Raji (cell line): Measurements from ENCODE around the gene PLD2.

ENCODE experiments used
- POLR2A ChIP-seq: IDR thresholded peaks from 2 replicates; pipeline ENCODE4 v1.6.1; 2011; ENCODE audit warnings: low read depth, low read length, control low read depth; ENCODE audit not compliant: insufficient read depth

PLD2 gene, protein sequence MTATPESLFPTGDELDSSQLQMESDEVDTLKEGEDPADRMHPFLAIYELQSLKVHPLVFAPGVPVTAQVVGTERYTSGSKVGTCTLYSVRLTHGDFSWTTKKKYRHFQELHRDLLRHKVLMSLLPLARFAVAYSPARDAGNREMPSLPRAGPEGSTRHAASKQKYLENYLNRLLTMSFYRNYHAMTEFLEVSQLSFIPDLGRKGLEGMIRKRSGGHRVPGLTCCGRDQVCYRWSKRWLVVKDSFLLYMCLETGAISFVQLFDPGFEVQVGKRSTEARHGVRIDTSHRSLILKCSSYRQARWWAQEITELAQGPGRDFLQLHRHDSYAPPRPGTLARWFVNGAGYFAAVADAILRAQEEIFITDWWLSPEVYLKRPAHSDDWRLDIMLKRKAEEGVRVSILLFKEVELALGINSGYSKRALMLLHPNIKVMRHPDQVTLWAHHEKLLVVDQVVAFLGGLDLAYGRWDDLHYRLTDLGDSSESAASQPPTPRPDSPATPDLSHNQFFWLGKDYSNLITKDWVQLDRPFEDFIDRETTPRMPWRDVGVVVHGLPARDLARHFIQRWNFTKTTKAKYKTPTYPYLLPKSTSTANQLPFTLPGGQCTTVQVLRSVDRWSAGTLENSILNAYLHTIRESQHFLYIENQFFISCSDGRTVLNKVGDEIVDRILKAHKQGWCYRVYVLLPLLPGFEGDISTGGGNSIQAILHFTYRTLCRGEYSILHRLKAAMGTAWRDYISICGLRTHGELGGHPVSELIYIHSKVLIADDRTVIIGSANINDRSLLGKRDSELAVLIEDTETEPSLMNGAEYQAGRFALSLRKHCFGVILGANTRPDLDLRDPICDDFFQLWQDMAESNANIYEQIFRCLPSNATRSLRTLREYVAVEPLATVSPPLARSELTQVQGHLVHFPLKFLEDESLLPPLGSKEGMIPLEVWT

DNA sequence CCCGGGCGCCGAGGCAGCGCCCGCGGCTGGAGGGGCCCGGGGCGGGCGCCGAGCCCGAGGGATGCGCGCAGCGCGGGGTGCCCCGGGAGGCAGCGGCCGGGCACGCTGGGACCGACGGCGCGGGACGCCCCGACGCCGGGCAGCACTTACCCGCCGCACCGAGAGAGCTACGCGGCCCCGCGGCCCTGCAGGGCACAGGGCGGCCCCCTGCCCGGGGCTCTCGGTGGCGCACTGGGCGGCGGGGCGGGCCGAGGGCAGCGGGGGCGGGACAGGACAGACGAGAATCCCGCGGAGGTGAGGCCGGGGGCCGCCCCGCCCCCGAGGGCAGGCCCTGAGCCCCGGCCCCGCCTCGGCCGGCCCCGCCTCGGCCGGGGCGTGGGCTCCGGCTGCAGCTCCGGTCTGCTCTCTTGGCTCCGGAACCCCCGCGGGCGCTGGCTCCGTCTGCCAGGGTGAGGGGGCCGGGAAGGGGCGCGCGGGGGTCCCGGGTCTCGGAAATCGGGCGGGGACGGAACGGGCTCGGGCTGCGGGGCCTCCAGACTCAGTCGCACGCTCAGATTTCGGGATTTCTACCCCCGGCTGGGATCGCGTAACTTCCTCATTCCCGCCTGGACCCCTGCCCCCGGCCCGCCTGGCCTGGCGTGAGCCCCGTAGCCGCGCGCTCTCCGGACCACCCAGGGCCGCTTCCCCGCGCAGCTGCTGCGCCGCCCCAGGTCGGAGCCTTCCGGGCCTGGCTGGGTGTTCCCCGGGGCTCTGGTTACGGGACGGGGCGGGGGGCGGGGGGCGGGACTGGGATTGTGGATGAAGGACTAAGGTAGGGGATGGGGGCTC lies at the start of gene PLD2:
Gene PLD2, plus strand, starts transcription at position 376 of the 828 bp plus-strand sequence. CDS start 621 bp downstream, outside the sequence.
- peak; percentile 67 for TF ChIP-seq POLR2A

DNA sequence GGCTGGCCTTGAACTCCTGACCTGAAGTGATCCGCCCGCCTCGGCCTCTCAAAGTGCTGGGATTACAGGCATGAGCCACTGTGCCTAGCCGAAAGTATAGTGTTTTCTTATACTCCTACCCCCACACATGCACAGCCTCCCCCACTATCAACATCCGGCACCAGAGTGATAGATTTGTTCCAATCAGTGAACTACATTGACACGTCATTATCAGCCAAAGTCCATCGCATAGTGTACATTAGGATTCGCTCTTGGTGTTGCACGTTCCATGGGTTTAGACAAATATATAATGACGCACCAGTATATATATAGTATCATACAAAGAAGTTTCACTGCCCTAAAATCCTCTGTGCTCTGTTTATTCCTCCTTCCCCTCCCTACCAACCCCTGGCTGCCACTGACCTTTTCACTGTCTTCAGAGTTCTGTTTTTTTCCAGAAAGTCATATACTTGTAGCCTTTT lies 47.1 kb upstream of the PLD2 start:
- no peak for TF ChIP-seq POLR2A

DNA sequence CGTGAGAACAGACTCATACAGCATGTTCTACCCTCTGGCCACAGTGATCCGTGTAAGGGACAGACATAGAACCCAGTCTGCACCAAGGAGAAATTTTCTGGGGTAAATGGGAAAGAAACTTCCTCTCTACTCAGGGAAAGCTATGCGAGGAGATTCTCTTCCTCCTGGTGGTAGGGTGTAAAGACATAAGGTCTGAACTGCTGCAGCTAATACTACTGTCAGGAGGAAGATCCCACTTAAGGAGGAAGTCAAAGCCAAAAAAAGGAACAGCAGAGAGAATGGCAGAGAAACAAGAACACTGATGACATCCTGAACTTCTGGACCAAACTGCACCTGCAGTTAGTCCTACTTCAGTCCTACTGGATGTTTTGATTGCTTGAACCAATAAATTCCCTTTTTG lies 42.4 kb upstream of the PLD2 start:
- no peak for TF ChIP-seq POLR2A

DNA sequence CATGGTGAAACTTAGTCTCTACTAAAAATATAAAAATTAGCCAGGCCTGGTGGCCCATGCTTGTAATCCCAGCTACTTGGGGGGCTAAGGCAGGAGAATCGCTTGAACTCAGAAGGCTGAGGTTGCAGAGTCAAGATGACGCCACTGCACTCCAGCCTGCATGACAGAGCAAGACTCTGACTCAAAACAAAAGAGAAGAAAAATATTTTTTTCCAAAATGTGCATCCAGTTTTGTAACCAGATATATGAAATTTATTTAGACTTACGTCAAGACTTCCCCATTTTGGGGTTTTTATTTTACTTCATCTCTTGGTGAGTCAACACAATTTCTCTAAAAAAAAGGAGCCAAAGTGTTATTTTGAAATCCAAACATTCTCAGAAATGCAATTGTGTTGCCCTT lies 40.8 kb upstream of the PLD2 start:
- TF ChIP-seq POLR2A: no peak

DNA sequence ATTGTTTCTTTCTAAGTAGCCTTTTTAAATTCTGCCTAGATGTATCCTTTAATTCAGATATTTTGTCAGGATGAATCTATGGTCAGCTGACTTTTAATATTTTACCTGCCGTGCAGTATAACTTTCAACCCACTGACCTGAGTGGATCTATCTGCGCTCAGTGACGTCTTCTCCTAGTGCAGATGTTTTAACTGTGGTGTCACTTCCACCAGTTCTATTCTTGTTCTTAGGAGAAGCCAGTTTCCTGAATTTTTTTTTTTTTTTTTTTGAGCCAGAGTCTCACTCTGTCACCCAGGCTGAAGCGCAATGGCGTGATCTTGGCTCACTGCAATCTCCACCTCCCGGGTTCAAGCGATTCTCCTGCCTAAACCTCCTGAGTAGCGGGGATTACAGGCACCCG lies 40.2 kb upstream of the PLD2 start:
- no peak for TF ChIP-seq POLR2A

DNA sequence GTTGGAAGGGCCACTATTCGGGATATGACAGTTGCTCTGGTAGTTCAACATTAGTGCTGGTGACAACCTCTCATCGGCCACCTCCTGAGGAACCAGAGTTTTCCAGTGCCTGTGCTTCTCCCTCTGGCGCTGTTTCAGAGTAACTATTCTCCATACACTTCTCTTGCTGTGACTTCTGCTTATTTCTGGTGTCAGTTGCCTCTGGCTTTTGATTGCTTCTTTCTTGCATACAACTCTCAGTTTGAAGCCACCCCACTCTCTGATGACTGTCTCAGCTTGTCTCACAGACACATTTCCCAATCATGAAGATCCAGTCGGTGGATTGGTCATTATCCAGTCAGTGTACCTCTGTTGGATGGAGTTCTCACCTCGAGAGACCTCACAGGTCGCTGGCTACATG lies 38.7 kb upstream of the PLD2 start:
- no peak for TF ChIP-seq POLR2A

DNA sequence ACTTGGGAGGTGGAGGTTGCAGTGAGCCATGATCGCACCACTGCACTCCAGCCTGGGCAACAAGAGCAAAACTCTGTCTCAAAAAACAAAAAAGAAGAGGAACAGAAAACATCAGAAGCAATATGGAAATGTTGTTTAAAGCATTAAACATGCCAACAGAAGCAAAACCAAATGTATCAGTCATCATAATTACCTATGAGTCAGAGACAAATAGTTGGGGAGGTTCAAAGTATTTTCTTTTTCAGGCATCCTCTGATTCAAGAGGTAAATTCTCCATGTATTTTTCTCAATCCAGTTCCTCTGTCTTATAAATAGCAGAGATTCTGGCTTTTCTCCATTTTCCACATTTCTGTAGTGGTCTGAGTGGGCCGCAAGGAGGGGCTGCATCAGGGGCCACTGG lies 37.3 kb upstream of the PLD2 start:
- TF ChIP-seq POLR2A: no peak

DNA sequence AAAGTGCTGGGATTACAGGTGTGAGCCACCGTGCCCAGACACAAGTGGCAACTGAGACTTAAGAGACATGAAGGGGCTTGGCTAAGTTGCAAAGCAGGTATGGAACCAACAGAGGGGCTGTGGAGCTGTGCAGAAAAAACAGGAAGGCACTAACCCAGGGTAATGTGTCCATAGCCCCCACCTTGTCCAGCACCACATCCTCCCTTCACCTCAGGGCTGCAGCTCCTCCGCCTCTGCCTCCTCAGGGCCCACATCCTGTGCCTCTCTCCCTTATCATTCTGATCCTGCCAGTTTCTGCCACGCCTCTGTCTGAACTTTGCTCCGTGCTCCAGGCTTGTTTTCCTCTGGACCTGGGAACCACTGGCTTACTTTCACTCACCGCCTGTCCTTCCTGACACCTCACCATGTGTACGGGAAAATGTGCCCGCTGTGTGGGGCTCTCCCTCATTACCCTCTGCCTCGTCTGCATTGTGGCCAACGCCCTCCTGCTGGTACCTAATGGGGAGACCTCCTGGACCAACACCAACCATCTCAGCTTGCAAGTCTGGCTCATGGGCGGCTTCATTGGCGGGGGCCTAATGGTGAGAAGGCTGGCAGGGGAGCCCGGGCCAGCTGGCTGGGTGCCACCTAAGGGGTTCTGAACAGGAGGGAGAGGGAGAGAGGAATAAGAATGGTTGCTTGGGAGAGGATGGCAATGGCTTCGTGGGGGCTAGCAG lies 35.3 kb upstream of the PLD2 start, which contains the start of gene TM4SF5:
Gene TM4SF5, plus strand, starts transcription at position 368 of the 716 bp plus-strand sequence. Its CDS starts 37 bp downstream, at position 405.
- no peak for TF ChIP-seq POLR2A

DNA sequence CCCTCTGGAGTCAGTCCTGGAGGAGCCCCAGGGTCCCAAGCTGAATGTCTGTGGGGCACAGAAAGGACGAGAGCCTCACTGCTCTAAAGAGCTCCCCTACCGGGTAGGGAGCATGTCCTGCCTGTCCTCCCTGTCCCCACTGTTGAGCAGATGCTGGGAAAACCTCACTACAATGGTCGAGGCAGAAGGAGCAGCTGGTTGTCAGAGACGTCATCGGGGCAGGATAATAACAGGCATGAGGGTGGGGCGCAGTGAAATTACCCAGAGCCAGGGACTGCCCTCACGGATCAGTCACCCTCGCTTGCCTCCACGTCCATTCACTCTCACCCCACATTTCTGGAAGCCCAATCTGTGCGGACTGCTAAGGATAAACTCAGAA lies 34.7 kb upstream of the PLD2 start:
- no peak for TF ChIP-seq POLR2A

DNA sequence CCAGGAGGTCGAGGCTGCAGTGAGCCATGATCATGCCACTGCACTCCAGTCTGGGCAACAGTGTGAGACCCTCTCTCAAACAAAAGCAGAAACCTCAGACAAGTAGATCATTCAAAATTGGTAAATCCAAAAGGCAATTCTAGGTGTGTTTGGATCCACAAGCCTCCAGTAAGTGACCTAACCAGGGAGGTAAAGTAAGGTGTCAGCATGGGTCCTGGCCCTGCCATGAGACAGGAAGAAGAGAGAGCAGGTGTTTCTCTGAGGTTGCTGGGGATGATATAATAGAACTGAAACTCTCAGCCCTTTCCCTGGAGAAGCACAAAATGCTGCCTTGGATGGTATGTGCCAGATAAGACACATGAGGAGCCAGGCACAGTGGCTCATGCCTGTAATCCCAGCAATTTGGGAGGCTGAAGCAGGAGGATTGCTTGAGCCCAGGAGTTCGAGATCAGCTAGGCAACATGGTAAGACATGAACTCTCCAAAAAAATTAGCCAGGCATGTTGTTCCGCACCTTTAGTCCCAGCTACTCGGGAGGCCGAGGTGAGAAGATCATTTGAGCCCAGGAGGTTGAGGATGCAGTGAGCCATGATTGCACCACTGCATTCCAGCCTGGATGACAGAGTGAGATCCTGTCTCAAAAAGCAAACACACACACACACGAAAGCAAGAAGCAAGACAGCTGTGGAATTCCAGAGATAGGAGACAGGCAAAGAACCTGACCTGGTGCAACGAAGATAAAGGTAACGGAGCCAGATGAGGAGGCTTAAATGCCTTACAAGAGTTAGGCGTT lies 28.8 kb upstream of the PLD2 start:
- no peak for TF ChIP-seq POLR2A

DNA sequence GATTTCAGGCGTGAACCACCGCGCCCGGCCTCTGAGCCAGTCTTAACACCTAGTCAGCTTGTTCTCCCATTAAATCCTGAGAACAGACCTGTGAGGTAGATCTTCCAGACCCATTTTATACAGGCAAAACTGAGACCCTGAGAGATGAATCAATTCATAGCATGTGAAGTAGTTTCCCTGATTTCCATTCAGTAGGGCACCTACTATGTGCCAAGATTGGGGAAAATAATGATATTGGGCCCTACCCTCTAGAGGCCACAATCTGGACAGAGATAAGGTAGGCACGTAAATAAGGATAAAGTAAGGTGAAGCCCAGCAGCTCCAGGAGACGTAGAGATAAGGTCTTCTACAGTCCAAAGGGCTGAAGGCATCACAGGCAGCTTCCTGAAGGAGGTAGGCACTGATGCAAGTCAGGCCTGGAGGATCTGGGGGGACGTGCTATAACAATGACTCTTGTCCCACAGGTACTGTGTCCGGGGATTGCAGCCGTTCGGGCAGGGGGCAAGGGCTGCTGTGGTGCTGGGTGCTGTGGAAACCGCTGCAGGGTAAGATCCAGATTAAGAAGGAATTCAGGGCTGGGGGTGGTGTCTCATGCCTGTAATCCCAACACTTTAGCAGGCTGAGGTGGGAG lies 26.5 kb upstream of the PLD2 start:
- TF ChIP-seq POLR2A: no peak

DNA sequence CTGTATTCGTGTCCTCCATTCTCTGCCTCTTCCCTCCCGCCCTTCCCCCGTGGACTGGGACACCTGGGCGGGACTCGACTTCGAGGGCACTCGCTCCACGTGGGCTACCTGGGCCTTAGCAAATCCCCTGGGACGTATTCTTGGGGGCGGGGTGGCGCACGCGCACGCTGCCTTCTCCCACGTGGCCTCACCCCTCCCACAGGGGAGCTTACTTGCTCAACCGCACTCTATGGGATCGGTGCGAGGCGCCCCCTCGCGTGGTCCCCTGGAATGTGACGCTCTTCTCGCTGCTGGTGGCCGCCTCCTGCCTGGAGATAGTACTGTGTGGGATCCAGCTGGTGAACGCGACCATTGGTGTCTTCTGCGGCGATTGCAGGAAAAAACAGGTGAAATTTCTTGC lies 24.3 kb upstream of the PLD2 start:
- no peak for TF ChIP-seq POLR2A
